ENCODE data around the gene DNAJC30.

- TF ChIP-seq, protein P1, sequence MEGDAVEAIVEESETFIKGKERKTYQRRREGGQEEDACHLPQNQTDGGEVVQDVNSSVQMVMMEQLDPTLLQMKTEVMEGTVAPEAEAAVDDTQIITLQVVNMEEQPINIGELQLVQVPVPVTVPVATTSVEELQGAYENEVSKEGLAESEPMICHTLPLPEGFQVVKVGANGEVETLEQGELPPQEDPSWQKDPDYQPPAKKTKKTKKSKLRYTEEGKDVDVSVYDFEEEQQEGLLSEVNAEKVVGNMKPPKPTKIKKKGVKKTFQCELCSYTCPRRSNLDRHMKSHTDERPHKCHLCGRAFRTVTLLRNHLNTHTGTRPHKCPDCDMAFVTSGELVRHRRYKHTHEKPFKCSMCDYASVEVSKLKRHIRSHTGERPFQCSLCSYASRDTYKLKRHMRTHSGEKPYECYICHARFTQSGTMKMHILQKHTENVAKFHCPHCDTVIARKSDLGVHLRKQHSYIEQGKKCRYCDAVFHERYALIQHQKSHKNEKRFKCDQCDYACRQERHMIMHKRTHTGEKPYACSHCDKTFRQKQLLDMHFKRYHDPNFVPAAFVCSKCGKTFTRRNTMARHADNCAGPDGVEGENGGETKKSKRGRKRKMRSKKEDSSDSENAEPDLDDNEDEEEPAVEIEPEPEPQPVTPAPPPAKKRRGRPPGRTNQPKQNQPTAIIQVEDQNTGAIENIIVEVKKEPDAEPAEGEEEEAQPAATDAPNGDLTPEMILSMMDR (IDR thresholded peaks at IDR 0.05) = no peak
- no peak for TF ChIP-seq POLR2A (IDR thresholded peaks at IDR 0.05)
Observed at GRCh38 chr7:73638911-73639310, 44.3 kb downstream of the DNAJC30 start.
